GM18951 (cell line): ENCODE results near the gene OGFR.

Source experiments
- POLR2A ChIP-seq: IDR thresholded peaks from 4 replicates; pipeline ENCODE4 v1.6.1; 2011; ENCODE audit warnings: mild to moderate bottlenecking; ENCODE audit not compliant: insufficient read length, insufficient read depth; ENCODE audit errors: extremely low read depth
- in situ Hi-C: fragments of 300-500 bp; cut with MboI; formaldehyde crosslinking; loops from one replicate; pipeline ENCODE4 v1.12.0; 2022; ENCODE audit warnings: low sequenced_read_pairs, mixed read lengths, inconsistent platforms; ENCODE audit not compliant: unreplicated experiment

Gene OGFR

DNA sequence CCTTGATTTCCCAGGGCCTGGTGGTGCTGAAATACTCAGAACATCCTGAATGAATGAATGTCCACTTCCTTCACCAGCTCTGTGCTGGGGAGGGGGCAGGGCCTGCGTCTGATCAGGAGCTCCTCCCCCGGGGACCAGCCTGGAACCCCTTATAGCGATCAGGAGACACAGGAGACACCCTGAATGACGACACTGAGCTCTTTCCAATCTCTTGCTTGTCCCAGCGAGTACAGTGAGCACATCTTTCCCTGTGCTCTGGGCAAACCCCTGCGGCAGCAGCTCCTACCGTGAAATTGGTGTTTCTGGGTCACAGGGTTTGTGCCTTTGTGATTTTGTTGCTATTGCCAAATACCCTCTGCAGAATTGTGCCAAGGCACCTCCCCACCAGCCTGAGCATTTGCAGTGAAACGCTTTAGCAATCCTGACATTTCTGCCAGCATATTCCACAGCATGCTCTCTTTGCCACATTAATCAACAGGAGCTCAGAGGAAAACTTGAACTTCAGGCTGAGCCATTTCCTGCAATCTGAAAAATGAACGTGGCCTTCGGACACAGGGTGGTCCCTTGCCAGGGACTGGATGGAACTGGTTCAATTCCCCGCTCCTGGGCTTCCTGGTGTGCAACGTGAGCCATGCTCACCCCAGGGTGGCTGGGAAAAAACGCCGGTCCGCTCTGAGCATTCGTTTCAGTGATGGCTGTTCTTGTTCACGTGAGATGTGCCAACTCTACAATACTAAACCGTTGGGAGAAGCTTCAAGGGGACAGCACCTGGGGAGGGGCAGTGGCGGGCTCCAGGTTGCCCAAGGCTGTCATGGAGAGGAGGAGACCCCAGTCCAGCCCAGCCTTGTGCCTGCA is 31.4 kb upstream of the OGFR start:
- in situ Hi-C loops: no loop called here
- TF ChIP-seq POLR2A: no peak

GRCh38 chr20:62773845-62774714 is 30.6 kb upstream of the OGFR start:
- no peak for TF ChIP-seq POLR2A
- in situ Hi-C loops: no loop called here

DNA sequence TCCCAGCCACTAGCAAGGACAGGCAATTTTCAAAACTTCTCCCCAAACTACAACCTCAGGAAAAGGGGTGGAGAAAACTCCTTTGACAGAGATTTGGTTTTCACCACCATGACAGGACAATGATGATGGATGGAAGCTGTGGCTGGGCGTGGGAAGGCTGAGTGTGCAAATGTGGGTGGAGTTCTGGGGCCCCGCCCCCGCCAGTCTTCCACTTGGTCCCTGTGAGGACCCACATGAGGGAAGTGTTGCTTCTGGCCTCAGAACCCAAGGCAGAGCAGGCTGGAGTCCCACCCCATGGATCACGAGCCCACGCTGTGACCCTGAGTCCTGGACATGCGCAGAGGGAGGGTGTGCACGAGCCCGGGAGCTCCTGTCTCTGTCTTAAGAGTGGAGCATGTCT is 29.9 kb upstream of the OGFR start:
- no peak for TF ChIP-seq POLR2A

DNA sequence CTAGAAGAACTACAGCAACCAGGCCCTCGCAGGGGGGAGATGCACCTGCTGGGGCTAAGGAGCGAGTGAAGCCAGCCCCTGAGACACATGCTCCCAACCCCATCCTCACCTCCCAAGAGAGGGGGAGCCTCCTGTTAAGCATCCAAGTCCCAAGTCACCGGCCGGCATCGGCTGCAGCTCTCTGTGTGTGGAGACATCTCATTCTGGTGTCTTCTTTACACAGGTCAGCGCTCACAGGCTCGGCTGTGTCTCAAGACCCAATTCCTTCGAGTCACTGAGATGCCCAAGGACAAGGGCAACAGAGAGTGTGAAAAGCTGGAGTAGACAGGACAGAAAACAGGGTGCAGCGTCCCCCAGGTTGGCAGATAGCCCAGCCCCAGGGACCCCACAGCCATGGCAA is 29.4 kb upstream of the OGFR start:
- in situ Hi-C loops: loop anchor here (25.0 kb wide), 1 partner anchor 113 kb away; no protein-coding TSS in a partner anchor
- no peak for TF ChIP-seq POLR2A

More for the DNA sequence above, 29.9 kb upstream of the OGFR start:
- in situ Hi-C loops: loop anchor here (25.0 kb wide), 1 partner anchor 112 kb away; no protein-coding TSS in a partner anchor

DNA sequence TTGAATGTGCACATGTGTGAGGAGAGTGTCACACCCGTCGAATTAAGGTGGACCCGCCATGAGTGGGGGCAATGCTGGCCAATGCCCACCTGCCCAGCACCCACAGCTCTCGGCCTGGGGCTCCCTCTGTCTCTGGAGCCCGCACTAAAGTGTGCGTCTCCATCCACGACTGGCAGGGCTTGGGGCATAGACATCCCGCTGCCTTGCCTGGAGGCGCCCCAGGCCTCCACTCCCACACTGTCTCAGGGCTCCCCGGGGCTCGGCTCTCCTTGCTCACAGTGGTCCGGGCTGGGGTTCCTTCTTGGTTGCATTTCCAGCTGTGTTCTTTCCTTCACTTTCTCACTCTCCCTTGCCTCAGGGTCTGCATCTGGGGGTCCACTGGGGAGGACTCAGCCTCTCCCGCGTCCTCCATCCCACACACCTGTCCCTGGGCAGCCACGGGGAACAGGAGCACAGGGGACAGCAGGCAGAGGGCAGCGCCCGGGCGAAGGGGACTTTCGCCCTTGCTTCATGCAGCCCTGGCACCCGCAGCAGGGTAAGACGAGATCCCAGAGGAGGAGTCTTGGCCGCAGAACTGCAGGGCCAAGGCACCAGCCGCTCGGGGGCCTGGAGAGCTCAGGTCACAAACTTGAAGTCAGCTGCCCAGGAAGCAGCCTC is 28.5 kb upstream of the OGFR start:
- in situ Hi-C loops: loop anchor here (25.0 kb wide), 1 partner anchor 114 kb away; no protein-coding TSS in a partner anchor
- no peak for TF ChIP-seq POLR2A

DNA sequence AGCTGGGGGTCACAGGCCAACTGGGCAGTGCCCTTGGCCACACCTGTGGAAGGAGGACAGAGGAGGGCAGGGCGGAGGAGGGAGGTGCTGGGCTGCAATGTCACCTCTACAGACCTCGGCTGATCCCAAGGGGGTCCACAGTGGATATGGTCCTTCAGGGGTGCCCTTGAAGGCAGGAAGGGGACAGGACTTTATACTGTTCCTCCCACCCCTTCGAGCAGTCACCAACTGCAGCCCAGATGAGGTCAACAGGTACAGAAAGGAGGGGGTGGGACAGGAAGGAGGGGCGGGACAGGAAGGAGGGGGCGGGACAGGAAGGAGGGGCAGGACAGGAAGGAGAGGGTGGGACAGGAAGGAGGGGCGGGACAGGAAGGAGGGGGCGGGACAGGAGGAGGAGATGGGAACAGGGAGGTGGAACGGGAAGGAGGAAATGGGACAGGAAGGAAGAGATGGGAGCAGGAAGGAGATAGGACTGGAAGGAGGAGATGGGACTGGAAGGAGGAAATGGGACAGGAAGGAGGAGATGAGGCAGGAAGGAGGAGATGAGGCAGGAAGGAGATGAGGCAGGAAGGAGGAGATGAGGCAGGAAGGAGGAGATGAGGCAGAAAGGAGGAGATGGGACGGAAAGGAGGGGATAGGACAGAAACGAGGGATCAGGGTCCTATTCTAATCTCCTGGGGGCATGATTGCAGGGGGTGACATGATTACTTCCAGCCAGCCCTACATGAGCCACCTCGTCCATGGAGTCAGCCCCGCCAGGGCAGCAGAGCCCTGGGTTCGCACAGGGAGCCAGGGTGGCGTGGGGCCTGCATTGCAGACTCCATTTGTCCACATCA is 27.7 kb upstream of the OGFR start:
- in situ Hi-C loops: loop anchor here (25.0 kb wide), 1 partner anchor 115 kb away; no protein-coding TSS in a partner anchor

GRCh38 chr20:62777528-62777830 is 27.2 kb upstream of the OGFR start:
- TF ChIP-seq POLR2A: no peak
- in situ Hi-C loops: loop anchor here (25.0 kb wide), 1 partner anchor 115 kb away; no protein-coding TSS in a partner anchor

More for the DNA sequence above, 27.7 kb upstream of the OGFR start:
- peak; percentile 28 for TF ChIP-seq POLR2A

- in situ Hi-C loops: loop anchor here (25.0 kb wide), 1 partner anchor 116 kb away; no protein-coding TSS in a partner anchor
- TF ChIP-seq POLR2A: no peak
Observed at GRCh38 chr20:62778058-62778457, 26.6 kb upstream of the OGFR start.

- in situ Hi-C loops: loop anchor here (25.0 kb wide), 1 partner anchor 117 kb away; no protein-coding TSS in a partner anchor
Observed at GRCh38 chr20:62778601-62779416, 25.8 kb upstream of the OGFR start.

DNA sequence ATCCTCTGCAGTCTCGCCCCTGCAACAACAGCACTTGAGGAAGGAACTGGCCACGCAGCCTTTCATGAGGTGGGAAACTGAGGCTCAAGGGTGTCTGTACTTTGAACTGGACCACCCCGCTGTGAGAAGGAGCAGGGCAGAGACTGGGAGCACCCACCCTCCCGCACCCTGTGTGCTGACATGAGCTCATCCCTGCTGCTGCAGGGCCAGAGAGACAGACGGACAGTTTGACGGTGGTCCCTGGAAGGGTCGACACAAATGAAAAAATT is 25.3 kb upstream of the OGFR start:
- in situ Hi-C loops: loop anchor here (25.0 kb wide), 1 partner anchor 117 kb away; no protein-coding TSS in a partner anchor
- no peak for TF ChIP-seq POLR2A

More at GRCh38 chr20:62778601-62779416, 25.8 kb upstream of the OGFR start:
- no peak for TF ChIP-seq POLR2A

DNA sequence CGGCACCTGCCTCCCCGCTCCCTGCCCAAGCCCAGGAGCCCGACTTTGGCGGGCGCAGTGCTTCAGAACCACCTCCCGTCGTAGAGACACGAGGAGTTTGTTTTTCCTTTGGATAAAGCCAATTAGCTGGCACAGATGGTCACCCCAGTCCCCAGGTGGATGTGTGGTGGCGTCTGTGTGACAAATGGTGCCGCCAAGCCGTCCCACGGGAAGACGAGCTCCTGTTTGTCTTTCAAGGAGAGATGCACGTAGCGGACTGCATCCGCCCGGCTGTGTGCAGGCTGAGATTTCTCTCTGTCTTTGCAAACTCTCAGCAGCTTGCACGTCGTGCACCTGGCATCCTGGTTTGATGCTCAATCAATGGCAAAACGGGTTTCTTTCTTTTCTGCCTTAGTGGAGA is 24.4 kb upstream of the OGFR start:
- in situ Hi-C loops: loop anchor here (25.0 kb wide), 1 partner anchor 118 kb away; no protein-coding TSS in a partner anchor
- TF ChIP-seq POLR2A: no peak
